ENCODE results near the gene HADH. TPM values are rescaled to one million over a fixed set of nuclear protein-coding genes. Genes with fewer than 3 reads are reported as not detected.

The HADH gene
- total RNA-seq, 1 donor from 2014 or later: 44.1 TPM

- peak overlapping the region; percentile 27 for H3K27ac Mint-ChIP-seq
- TF ChIP-seq CTCF (IDR thresholded peaks at IDR 0.05; ENCODE audit: unreplicated experiment): no peak
- H3K4me1 Mint-ChIP-seq (ENCODE audit: low read depth): peaks cover 27% of the 10 kb centered on the region
- no peaks in the 10 kb centered on the region for H3K36me3 Mint-ChIP-seq (ENCODE audit: insufficient read depth)
- H3K27me3 Mint-ChIP-seq: peaks cover 12% of the 10 kb centered on the region
- DNase-seq (ENCODE audit: low spot score, unreplicated experiment): no peak
- H3K9me3 Mint-ChIP-seq (ENCODE audit: low read depth): no peaks in the 10 kb centered on the region
- peak overlapping the region; percentile 93 for H3K4me3 Mint-ChIP-seq (ENCODE audit: low read depth)
Measured at GRCh38 chr4:107989162-107989536, 540 bp upstream of the HADH start.

GRCh38 chr4:107991945-107992630 lies 2.4 kb downstream of the HADH start:
- Mint-ChIP-seq H3K4me1 (ENCODE audit: low read depth) (peaks cover 34% of the 10 kb centered on the region), H3K27ac (no peak overlapping the region), H3K9me3 (ENCODE audit: low read depth) (no peaks in the 10 kb centered on the region), H3K36me3 (ENCODE audit: insufficient read depth) (peaks cover 3% of the 10 kb centered on the region), H3K4me3 (ENCODE audit: low read depth) (no peak overlapping the region), H3K27me3 (peaks cover 5% of the 10 kb centered on the region)
- DNase-seq (ENCODE audit: low spot score, unreplicated experiment): no peak
- no peak for TF ChIP-seq CTCF (IDR thresholded peaks at IDR 0.05; ENCODE audit: unreplicated experiment)

GRCh38 chr4:107993969-107994368 lies 4.3 kb downstream of the HADH start:
- peaks cover 8% of the 10 kb centered on the region for H3K36me3 Mint-ChIP-seq (ENCODE audit: insufficient read depth)
- peaks cover 38% of the 10 kb centered on the region for H3K4me1 Mint-ChIP-seq (ENCODE audit: low read depth)
- H3K27ac Mint-ChIP-seq: no peak overlapping the region
- no peaks in the 10 kb centered on the region for H3K9me3 Mint-ChIP-seq (ENCODE audit: low read depth)
- no peak overlapping the region for H3K4me3 Mint-ChIP-seq (ENCODE audit: low read depth)
- no peak for TF ChIP-seq CTCF (IDR thresholded peaks at IDR 0.05; ENCODE audit: unreplicated experiment)
- no peaks in the 10 kb centered on the region for H3K27me3 Mint-ChIP-seq
- DNase-seq (ENCODE audit: low spot score, unreplicated experiment): no peak

GRCh38 chr4:107994894-107995293 lies 5.2 kb downstream of the HADH start:
- Mint-ChIP-seq H3K9me3 (ENCODE audit: low read depth) (no peaks in the 10 kb centered on the region), H3K4me1 (ENCODE audit: low read depth) (peaks cover 33% of the 10 kb centered on the region), H3K27me3 (no peaks in the 10 kb centered on the region), H3K4me3 (ENCODE audit: low read depth) (no peak overlapping the region), H3K36me3 (ENCODE audit: insufficient read depth) (peaks cover 10% of the 10 kb centered on the region), H3K27ac (no peak overlapping the region)
- TF ChIP-seq CTCF (IDR thresholded peaks at IDR 0.05; ENCODE audit: unreplicated experiment): no peak
- no peak for DNase-seq (ENCODE audit: low spot score, unreplicated experiment)

- no peaks in the 10 kb centered on the region for H3K27me3 Mint-ChIP-seq
Measured at GRCh38 chr4:107996949-107997788, 7.5 kb downstream of the HADH start.

More at GRCh38 chr4:107996949-107997788, 7.5 kb downstream of the HADH start:
- Mint-ChIP-seq H3K27ac (no peak overlapping the region), H3K4me3 (ENCODE audit: low read depth) (no peak overlapping the region), H3K4me1 (ENCODE audit: low read depth) (peaks cover 25% of the 10 kb centered on the region), H3K36me3 (ENCODE audit: insufficient read depth) (peaks cover 18% of the 10 kb centered on the region), H3K9me3 (ENCODE audit: low read depth) (peaks cover 5% of the 10 kb centered on the region)
- no peak for TF ChIP-seq CTCF (IDR thresholded peaks at IDR 0.05; ENCODE audit: unreplicated experiment)
- DNase-seq (ENCODE audit: low spot score, unreplicated experiment): no peak

Data from progenitor cell of endocrine pancreas (in vitro differentiated cells).